Activated naive CD8-positive, alpha-beta T cell treated with anti-CD3 and anti-CD28 coated beads for 36 hours (primary cell): ENCODE measurements around the gene SLC13A3. TPM values are rescaled to one million over a fixed set of nuclear protein-coding genes. Genes with fewer than 3 reads are reported as not detected.

Experiments
- DNase-seq: peaks from one replicate; pipeline ENCODE4 v3.0.0; 2021
- H3K27ac Mint-ChIP-seq: one replicate; pipeline ENCODE4 v1.8.0; 2022; ENCODE audit warnings: mild to moderate bottlenecking, moderate library complexity, mixed read lengths
- H3K27me3 Mint-ChIP-seq: one replicate; pipeline ENCODE4 v1.8.0; 2022; ENCODE audit warnings: mild to moderate bottlenecking, mixed read lengths
- H3K36me3 Mint-ChIP-seq: one replicate; pipeline ENCODE4 v1.8.0; 2021; ENCODE audit warnings: mild to moderate bottlenecking, mixed read lengths
- H3K4me1 Mint-ChIP-seq: one replicate; pipeline ENCODE4 v1.8.0; 2021; ENCODE audit warnings: mixed read lengths
- H3K4me3 Mint-ChIP-seq: one replicate; pipeline ENCODE4 v1.8.0; 2022; ENCODE audit warnings: mild to moderate bottlenecking, moderate library complexity, mixed read lengths
- H3K9me3 Mint-ChIP-seq: one replicate; pipeline ENCODE4 v1.8.0; 2022; ENCODE audit warnings: mixed read lengths
- total RNA-seq, 2 experiments: library from RNA; stranded (reverse); gene quantifications; one replicate each; pipeline ENCODE4 v1.2.3, GENCODE V29; 2021

The SLC13A3 gene
- total RNA-seq, 2 experiments from 2014 or later, result not detected

DNA sequence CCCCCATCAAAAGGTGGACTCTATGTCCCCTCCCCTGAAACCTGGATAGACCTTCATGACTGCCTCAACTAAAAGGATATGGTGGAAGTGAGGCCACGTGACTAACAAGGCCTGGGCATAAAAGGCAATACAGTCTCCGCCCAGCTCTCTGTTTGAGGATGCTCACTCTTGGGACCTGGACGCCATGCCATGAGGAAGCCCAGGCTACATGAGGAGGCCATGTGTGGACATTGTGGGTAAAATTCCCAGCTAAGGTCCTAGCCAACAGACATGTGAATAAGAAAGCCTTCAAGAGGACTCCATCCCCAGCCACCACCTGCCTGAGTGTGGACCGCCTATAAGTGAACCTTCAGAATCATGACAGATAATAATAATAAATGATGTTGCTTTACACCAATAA is 130.7 kb downstream of the SLC13A3 start:
- Mint-ChIP-seq H3K36me3 (no peaks in the 10 kb centered on the region), H3K27ac (no peak overlapping the region), H3K27me3 (peaks cover 16% of the 10 kb centered on the region), H3K9me3 (no peaks in the 10 kb centered on the region), H3K4me1 (no peaks in the 10 kb centered on the region), H3K4me3 (no peak overlapping the region)
- no peak for DNase-seq

DNA sequence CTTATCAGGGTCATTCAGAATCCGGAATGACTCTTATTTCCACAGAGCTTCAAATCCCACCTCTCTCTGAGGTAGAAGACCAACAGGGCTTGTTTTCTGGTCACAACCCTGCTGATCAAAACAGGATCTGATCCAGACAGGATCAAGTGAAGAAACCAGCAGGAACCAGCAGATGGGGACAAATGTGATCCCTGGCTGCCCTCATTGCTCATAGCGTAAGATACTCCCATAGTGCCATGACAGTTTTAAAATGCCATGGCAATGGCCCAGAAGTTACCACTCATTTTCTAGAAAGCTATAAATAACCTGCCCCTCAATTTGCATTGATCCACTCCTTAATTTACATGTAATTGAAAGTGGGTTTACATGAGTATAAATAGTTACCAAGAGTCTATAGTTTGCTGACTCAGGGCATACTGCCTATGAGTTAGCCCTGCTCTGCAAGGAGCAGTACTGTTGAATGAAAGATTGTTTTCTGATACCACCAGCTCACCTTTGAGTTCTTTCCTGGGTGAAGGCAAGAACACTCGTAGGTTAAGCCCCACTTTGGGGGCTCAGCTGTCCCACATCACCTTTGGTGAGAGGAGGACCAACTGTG is 131.7 kb downstream of the SLC13A3 start:
- Mint-ChIP-seq H3K9me3 (no peaks in the 10 kb centered on the region), H3K27ac (no peak overlapping the region), H3K4me1 (no peaks in the 10 kb centered on the region), H3K4me3 (no peak overlapping the region), H3K36me3 (no peaks in the 10 kb centered on the region), H3K27me3 (peaks cover 22% of the 10 kb centered on the region)
- no peak for DNase-seq

DNA sequence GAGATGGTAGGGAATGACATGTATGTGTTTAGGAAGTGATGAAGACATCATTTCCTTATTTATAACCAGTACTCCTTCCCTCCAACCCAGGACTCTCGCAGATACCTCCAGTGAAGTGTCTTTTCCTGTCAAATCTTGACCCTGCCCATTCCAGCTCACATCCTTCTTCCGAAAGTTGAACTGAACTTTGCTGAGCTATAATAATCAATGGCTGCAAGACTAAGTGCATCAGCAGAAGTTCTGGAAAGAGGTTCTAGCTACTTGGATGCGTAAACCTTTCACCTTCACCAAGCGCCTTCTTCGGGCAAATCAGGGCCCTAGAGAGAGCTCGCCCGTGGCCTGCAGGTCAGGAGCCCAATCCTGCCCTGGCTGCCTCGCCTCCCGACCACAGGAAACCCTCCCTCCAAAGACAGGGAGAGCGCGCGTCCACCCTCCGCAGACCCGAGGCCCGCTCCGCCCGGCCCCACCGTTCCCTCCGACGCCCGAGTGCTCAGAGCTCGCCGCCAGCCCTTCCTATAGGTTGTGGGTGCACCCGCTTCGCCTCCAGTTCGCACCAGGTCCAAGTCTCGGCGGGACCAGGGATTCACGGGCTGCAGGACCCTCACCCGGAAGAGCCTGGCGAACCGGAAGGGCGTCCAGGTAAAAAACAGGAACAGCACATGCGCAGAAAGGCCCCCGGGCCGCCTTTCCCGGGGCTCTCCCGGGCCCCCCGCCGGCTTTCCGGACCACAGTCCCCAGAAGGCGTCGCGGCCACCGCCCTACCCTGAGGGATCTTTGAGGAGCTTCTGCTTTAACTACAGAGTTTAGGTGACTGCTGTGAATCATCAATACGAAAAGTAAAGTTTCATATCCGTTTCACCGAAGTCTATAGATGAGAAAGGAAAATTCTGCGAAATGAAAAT is 138.1 kb downstream of the SLC13A3 start, which contains the start of gene ZNF334:
TSS of gene ZNF334 (minus strand) at position 617 of the 902 bp plus-strand sequence. CDS start 1,457 bp downstream, outside the sequence.
- H3K27me3 Mint-ChIP-seq, result peaks cover 41% of the 10 kb centered on the region
- peak within 1 kb of the TSS; percentile 85 for H3K4me3 Mint-ChIP-seq
- H3K36me3 Mint-ChIP-seq, result peaks cover 30% of the 10 kb centered on the region
- H3K4me1 Mint-ChIP-seq, result peaks cover 28% of the 10 kb centered on the region
- DNase-seq, result peak; percentile 72
- peak within 1 kb of the TSS; percentile 81 for H3K27ac Mint-ChIP-seq
- peaks cover 10% of the 10 kb centered on the region for H3K9me3 Mint-ChIP-seq

DNA sequence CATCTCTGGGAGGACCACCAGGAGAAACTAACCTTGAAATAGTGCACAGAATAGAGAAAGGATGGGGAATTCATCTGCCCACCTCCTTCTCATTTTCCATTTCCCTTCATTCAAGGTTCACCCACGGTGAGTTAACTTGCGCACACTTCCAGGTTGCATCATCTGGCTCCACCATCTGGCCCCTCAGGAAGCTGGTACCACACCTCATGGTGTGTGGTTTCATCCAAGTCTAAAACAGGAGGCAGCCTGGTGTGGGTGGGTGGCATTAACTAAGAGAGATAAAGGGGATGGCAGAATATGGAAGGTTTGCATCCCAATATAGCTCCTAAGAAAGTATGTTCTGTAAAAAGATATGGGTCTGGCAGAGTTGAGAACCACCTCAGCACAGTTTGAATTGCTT is 141.7 kb downstream of the SLC13A3 start:
- H3K9me3 Mint-ChIP-seq, result peaks cover 10% of the 10 kb centered on the region
- H3K4me1 Mint-ChIP-seq, result peaks cover 35% of the 10 kb centered on the region
- peaks cover 43% of the 10 kb centered on the region for H3K36me3 Mint-ChIP-seq
- H3K4me3 Mint-ChIP-seq, result no peak overlapping the region
- H3K27me3 Mint-ChIP-seq, result peaks cover 49% of the 10 kb centered on the region
- H3K27ac Mint-ChIP-seq, result no peak overlapping the region
- no peak for DNase-seq

Other genes starting within 250 kb of the SLC13A3 start
- 10 to 100 TPM; 33.3 to 36.0 TPM for gene ELMO2, start 244.8 kb downstream of the SLC13A3 start, total RNA-seq
- 1 to 10 TPM; 5.1 to 5.8 TPM for gene ZNF334, start 137.9 kb downstream of the SLC13A3 start, total RNA-seq
- gene OCSTAMP, start 100.8 kb downstream of the SLC13A3 start, total RNA-seq, result not detected
- 10 to 100 TPM; 13.4 to 13.6 TPM for gene TP53RK, start 38.0 kb upstream of the SLC13A3 start, total RNA-seq
- gene SLC2A10, start 58.2 kb upstream of the SLC13A3 start, total RNA-seq, result under 1 TPM; 0.06 to 0.08 TPM
- not detected for gene EYA2, start 243.4 kb upstream of the SLC13A3 start, total RNA-seq